ENCODE measurements around the gene LBP.

DNA sequence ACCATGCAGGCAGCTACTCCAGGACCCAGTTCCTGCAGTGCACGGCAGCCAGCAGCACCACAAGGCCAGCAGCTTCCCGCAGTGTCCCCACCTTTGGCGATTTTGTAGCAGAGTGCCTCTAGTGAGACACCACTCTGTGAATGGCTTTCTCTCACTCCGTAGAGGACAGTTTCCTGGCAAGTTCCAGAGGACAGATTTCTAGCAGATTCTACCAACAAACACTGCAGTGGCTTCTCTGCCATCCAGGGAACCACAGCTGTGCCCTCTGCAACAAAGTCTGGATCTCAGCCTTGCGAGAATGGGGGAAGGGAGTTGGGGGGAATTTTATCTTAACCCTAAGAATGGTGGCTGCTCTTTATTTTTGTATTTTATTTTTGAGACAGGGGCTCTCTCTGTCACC is 60.2 kb downstream of the LBP start:
- TF ChIP-seq CREB1 (IDR thresholded peaks at IDR 0.05; ENCODE audit: low read depth), result no peak
- TF ChIP-seq, protein P1, sequence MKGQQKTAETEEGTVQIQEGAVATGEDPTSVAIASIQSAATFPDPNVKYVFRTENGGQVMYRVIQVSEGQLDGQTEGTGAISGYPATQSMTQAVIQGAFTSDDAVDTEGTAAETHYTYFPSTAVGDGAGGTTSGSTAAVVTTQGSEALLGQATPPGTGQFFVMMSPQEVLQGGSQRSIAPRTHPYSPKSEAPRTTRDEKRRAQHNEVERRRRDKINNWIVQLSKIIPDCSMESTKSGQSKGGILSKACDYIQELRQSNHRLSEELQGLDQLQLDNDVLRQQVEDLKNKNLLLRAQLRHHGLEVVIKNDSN (IDR thresholded peaks at IDR 0.05), result no peak
- no peak for TF ChIP-seq TEAD4 (IDR thresholded peaks at IDR 0.05)
- TF ChIP-seq, protein P2, sequence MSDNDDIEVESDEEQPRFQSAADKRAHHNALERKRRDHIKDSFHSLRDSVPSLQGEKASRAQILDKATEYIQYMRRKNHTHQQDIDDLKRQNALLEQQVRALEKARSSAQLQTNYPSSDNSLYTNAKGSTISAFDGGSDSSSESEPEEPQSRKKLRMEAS (IDR thresholded peaks at IDR 0.05), result no peak

All from Ishikawa (cell line).